Stimulated activated CD4-positive, alpha-beta T cell treated with anti-CD3 and anti-CD28 coated beads, Interleukin-2, amount 100 ng/mL, for 4 hours (primary cell): ENCODE results near the gene UBE3D.
"Not testable (repeated sequence)": the region's sequence is repeated elsewhere in the genome, so short reads cannot be mapped to it uniquely, and the experiment has no call there.

ENCODE experiments used
- DNase-seq: peaks from one replicate; pipeline ENCODE4 v3.0.0-alpha.2; 2020; ENCODE audit warnings: low read depth

UBE3D gene

DNA sequence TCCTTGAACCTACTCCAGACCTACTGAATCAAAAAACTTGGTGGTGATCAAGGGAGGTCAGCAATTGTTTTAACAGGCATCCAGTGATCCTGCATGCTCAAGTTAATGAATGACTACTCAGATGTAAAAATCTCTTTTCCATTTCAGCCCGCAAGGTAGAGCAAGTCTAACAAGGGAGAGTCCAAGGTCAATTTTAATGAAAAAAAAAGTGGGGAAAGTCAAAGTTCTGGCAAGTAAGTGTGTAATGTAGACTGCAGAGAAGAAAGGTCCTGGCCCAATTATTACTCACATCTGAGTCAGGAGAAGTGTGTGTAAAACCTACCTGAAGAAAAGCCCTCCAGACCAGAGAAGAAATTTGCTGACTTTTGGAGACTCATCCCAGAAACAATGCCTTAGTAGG is 193.5 kb downstream of the UBE3D start:
- no peak for DNase-seq

DNA sequence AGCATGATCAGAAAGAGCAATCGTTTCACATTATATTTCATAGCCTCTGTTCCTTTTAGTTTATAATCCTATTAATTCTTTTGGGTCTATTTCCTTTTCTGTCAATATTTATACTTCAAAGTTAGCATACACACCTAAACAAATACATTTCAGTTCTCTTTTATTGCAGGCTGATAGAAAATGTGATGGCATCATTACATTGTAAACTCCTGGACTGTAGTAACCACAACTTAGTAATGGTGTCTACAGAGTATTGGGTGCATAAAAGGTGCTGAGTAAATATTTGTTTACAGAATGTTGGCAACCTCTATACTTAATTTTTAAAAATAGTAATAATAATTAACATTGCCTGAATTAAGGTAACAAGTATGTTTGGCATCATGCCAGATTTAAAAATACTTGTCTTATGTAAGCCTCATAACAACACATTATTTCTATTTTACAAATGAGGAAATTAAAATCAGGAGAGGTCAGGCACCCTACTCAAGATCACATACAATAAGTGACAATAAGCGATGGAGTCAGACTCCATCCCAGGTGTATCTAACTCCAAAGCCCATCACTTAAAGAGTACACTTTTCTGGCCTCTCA is 195.0 kb downstream of the UBE3D start:
- no peak for DNase-seq

DNA sequence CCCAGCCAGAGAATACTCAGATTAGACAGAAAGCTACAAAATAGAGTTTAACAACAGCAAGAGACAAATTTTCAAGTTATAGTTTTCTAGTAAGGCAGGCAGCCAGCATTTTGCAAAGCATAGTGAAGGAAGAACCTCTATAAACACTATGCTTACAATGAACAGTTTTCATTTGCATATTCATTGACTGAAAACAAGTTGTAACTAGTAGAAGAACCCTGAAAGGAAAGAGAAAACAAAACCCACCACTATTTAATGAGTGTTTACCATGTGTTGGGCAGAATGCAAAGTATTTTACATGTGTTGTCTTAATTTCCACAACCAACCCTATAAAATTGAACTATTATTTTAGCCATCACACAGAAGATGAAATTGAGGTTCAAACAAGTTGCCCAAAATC is 196.1 kb downstream of the UBE3D start:
- no peak for DNase-seq

DNA sequence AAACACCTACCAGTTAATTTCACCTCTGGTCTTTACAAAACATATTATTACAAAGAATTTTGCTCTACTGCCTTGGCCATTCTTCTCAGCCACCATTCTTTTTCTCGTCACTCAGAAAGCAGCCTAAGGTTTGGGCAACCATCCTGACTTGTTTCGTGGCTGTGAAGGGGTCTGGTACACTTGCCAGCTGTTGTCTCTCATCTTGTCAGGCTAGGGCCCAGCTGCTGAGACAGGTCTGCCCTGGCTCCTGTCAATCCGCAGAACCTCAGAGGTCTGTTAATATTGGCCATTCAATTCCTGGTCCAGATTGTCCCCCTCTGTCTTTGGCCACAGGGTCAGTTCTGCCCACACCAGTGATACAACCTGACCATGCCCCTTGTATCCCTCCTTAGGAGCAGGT is 197.7 kb downstream of the UBE3D start:
- DNase-seq: no peak

DNA sequence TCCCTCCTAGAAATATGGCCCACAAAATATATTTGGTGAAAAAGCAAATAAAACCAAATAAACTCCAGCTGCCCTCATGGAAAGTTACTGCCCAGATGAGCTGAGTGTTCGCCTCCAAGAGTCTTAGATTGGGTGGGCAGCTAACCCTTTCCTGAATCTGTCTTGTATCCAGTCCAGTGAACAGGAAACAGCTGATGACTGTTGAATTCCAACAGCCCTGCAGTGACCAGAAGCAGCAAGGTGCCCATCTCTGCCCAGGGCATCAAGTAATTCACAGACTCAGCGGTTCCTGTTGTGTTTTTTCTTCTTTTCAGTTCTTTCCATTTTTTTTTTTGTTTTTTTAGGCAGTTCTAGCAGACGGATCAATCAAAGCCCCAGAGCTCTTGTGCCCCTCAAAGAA is 199.2 kb downstream of the UBE3D start:
- no peak for DNase-seq

DNA sequence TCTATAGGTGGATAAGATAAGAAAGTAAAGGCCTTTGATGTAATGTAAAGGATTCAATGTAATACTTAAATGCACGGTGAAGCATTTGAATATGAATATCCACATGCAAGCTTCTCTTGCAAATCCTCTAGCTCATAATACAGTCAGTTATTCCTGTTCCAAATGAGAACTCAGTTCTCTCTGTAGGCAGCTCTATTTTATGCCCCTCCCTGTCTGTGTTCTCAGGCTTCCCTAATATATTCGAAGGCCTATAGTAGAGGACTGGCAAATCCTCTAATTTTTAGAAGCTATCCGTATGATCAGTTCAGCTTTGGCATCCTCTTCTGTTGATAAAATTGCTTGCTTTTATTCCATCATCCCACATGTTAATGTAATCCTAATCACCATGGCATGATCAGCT is 200.2 kb downstream of the UBE3D start:
- no peak for DNase-seq

DNA sequence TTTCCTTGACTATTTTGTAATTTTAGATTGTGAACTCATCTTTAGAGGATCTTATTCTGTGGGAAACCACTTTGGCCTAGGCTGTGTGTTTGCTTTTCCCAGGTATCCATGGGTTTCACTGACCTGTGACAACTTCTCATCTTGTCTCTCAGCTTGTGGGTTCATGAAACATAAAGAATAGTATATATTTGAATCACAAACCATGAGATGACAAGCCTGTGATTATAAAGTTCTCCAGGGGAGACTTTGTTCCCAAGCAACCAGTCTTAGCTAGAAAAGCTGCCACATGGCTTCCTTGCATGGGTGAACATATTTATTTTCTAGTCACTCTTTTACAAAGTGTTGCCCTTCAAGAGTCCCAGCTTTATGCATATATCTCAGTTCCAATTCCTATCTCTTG is 201.9 kb downstream of the UBE3D start:
- DNase-seq: no peak

DNA sequence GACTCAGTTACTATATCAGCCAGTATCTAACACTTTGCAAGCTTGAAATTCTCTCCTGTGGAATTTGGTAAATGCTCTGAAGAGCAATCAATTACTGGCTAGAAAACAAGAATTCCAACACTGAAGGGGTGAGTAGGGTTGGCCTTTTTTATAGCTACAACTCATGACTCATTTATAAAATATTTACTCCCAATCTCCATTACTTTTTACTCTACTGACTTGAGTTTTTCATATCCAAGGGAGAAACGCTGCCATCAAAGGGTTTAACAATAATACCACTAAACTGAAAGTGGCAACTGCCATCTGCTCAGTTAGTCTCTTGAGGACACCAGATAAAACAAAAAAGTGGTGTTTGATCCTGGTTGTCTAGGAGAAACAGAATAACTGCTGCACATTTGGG is 203.1 kb downstream of the UBE3D start:
- no peak for DNase-seq

DNA sequence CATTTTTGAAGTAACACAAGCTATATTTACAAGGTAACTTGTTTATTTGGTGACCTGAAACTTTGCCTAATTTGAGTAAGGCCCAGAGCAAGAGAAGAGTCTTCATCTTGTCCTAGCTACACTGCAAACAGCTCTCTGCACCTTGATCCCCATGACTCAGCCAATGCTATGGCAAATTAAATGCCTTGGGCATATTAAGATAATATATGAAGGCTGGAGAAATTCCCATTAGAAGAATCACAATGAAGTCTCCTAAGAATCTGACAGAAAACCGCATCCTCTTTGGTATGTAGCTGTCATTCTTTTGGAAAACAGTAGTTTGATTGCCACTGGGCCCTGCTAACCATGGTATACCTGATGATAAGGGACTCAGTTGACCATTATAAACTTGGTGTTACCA is 204.5 kb downstream of the UBE3D start:
- DNase-seq: no peak

DNA sequence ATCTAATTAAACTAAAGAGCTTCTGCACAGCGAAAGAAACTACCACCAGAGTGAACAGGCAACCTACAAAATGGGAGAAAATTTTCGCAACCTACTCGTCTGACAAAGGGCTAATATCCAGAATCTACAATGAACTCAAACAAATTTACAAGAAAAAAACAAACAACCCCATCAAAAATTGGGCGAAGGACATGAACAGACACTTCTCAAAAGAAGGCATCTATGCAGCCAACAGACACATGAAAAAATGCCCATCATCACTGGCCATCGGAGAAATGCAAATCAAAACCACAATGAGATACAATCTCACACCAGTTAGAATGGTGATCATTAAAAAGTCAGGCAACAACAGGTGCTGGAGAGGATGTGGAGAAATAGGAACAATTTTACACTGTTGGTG is 209.6 kb downstream of the UBE3D start:
- not testable (repeated sequence) for DNase-seq

DNA sequence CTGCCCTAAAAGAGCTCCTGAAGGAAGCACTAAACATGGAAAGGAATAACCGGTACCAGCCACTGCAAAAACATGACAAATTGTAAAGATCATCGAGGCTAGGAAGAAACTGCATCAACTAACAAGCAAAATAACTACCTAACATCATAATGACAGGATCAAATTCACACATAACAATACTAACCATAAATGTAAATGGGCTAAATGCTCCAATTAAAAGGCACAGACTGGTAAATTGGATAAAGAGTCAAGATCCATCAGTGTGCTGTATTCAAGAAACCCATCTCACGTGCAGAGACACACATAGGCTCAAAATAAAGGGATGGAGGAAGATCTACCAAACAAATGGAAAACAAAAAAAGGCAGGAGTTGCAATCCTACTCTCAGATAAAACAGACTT is 212.7 kb downstream of the UBE3D start:
- not testable (repeated sequence) for DNase-seq

GRCh38 chr6:82843291-82843885 is 222.3 kb downstream of the UBE3D start:
- DNase-seq: no peak

- no peak for DNase-seq
These were observed 222.9 kb downstream of the UBE3D start for GRCh38 chr6:82842721-82843120.
